ENCODE results near the gene TPRN.

TPRN gene

DNA sequence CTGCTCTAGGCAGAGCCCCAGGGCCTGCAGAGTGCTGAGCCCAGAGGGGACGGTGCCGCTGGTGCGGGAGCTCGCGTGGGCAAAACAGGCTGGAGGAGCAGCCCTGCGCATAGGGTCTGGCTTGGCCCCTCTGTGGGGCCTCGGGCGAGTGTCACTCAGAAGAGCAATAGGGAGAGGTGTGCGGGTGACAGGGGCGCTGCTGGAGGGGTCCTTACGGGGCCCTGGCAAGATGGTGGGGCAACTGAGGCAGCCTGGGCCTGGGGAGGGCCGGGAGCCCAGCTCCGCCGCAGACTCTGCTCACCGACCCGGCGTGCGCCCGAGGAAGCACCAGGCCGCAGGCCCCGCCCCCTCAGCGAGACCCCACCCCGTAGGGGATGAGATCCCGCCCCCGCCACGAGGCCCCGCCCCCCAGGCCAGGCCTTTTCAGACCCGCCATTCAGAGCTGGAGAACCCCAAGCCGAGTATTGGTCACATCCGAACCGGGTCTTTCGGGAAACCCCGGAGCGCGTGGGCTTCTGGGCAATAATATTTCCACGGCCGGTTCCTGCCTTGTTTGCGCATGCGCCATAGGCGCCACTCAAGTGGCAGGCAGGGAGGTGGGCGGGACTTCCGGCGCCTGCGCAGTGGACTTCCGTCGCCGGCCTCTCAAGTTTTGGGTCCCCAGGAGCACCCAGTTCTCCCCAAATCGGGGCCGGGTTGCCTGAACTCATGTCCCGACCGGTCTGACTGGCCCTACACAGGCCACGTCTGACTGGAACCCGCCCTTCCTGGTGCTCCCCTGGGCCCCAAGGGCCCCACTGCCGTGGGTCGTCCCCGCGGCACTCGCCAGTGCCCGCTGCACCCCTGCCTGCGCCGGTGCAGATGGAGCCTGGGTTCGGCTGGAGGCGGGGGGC lies 22.8 kb upstream of the TPRN start:
- DNase-seq: peak; percentile 95

DNA sequence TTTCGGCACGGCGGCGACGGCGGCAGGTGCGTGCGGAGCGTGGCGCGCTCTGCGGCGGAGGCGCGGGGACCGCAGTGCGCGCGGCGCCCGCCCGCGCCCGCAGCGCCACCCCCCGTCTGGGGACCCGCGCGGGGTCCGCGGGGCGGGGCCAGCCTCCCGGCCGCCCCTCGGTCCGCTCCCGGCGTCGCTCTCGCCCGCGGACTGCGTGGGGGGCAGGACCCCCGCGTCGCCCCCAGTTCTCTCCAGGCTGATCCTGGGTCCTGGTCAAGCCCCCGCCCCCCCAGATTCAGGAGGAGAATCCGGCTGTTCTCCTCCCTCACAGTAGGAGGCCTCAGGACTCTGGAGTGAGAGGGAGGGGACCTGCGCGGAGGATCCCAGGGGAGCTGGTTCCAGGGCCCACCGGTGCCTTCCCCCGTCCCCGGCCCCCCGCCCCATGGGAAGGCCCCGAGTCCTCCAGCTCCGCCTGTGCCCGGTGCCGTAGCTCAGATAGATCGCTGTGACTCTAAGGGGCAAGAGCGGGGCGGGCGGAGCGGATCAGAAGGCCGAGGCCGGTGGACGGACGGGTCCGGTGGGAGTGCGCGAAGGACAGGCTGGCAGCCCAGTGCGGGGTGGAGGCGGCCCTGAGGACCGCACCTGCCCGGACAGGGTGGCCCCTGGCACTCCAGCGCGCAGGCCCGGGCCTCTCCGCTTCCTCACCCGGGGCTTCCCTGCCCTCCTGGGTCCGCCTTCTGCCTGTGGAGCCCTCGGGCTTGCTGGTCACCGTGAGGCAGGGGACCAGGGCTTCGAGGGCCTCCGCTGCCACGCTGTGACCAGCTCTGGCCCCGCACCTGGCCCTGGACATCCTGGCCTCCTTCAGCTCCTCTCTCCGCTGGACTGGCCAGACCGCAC lies 21.9 kb upstream of the TPRN start, which contains the start of gene RNF208:
RNF208 (minus strand) TSS at position 51 of the 888 bp plus-strand sequence. CDS start 1,028 bp downstream, outside the sequence.
- DNase-seq: no peak

DNA sequence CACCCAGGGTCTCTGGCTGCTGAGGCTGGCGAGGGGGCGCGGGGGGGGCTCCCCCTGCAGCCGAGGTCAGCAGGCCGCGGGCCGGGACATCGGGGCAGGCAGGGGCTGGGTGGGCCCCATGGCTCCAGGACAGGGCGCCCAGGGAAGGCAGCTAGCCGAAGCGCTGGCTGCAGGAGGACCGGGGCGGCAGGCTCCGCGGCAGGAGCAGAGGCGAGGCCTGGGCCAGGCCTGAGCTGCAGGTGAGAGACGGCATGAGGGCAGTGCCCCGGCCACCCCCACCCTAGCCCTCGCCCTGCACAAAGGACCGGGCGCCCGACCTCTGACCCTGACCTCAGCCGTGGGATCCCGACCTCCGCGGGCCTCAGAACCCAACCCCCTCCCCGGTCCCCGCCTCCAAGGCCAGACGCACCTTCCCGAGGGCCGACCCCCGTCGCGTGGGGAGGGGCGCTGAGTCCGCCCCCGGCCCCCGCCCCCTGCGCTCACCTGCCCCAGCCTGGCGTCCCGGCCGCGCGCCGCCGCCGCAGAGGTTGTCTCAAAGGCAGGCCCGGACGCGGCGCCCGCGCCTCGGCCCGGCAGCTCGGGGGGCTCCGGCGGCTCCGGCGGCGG lies 21.1 kb upstream of the TPRN start:
- no peak for DNase-seq

- DNase-seq: no peak
These were observed 20.6 kb upstream of the TPRN start for GRCh38 chr9:137221095-137221505.

GRCh38 chr9:137220317-137221094 lies 20.0 kb upstream of the TPRN start:
- no peak for DNase-seq

- DNase-seq: no peak
These were observed 19.3 kb upstream of the TPRN start for GRCh38 chr9:137219757-137220316.

DNA sequence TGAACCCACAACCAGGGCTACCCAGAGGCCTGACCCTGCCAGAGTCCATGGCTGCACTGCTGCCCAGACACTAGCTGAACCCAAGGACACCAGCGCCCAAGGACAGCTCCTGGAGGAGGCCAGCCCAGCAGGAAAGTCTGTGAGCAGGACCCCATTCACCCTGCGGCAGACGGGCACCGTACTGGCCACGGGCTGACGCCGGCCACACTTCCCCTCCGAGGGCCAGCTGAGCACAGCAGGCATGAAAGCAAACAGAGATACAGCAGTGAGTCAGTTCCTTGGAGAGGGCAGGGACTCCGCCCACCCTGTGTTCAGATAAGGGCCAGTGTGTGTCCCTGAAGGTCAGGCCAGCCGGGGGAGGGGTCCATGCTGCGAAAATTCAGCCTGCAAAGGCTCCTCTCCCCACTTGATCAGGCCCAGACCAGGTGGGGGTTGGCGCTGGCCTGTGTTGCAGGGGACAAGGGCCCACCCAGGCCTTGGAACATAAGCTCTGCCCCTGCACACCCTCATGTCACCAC lies 18.3 kb upstream of the TPRN start:
- no peak for DNase-seq

DNA sequence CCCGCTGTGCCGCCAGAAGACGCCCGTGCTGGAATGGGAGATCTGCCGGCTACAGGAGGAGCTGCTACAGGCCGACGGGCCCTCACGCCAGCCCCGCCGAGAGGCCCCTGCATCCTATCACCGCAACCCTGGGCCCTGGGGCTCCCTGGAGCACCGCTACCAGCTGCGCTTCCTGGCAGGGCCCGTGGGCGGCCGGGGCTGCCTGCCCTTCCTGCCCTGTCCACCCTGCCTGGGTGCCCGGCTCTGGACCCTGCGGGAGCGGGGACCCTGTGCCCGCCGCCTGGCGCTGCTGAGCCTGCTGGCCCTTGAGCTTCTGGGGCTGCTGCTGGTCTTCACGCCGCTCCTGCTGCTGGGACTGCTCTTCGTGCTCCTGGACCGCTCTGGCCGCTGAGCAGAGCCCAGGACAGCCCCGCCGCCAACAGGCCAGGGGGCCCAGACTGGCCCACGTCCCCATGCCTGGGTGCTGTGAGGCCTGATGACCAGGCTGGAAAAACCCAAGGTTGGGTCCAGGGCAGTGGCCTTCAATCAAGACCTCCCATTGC lies 17.7 kb upstream of the TPRN start:
- no peak for DNase-seq

DNA sequence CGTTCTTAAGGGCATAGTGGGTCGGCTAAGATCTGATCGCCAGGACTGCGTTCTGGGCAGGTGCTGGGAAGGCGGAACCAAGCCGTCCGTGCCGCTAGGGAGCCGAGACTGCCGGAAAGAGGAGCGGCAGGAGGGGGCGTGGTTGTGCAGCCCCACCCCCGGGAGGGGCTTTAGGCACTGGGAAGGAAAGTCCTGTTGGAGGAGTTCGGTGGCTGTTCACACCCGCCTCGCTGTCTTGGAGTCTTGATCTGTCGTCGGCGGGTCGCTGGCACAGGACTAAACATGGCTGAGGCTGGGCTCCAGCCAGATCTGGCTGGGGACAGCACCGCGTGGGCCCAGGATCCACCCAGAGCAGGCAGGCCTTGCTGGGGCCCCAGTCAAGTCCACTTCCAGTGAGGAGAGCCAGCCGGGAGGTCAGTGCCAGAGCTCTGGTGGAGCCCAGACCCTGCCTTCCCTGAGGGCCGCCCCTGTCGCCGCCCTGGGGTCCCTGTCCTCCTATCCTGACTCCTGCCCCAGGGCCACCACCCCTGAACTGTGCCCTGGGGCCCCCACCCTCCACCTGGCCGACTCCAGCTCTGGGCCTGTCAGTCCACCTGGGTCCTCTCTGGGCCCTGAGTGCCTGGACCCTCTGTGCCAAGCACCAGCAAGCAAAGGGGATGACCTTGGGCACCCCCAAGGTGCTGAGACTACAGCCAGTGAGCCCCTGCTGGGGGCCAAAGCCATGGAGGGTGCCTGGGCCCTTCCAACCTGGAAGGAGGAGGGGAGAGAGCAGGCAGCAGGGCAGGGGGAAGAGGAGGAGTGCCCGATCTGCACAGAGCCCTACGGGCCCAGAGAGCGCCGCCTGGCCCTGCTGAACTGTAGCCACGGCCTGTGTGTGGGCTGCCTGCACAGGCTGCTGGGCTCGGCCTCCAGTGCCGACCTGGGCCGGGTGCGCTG lies 17.0 kb upstream of the TPRN start:
- no peak for DNase-seq

- no peak for DNase-seq
These were observed 15.8 kb upstream of the TPRN start for GRCh38 chr9:137216188-137216965.

GRCh38 chr9:137215196-137215986 lies 14.8 kb upstream of the TPRN start:
- no peak for DNase-seq

- no peak for DNase-seq
These were observed 14.1 kb upstream of the TPRN start for GRCh38 chr9:137214620-137215019.

GRCh38 chr9:137213160-137214060 lies 12.9 kb upstream of the TPRN start:
- no peak for DNase-seq

DNA sequence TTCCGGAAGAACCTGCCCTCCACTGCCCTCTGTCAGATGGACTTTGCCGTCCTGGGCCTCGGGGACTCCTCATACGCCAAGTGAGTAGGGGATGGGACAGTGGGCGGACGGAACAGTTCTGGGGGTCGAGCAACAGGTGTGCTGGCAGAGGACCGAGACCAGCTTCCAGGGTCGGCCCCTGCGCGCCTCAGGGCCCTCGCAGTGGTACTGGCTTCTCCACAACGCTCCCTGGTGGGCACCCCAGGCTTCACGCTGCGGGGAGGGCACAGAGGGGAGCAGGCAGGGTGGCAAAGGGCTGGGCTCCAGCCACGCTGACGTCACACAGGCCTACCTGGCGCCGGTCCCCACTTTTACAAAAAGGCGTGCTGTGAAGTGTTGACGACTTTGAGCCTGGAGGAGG lies 12.0 kb upstream of the TPRN start:
- DNase-seq: no peak

GRCh38 chr9:137211532-137211931 lies 11.0 kb upstream of the TPRN start:
- no peak for DNase-seq

GRCh38 chr9:137206602-137207001 lies 6.1 kb upstream of the TPRN start:
- DNase-seq: no peak

Measured in amniotic stem cell (primary cell).